NCI-H2171 treated with DMSO at 0.1 percent for 48 hours (cell line): Measurements from ENCODE around the gene SCN4B.

ENCODE experiments used
- DNase-seq: peaks from one replicate; lab custom pipeline; 2025; lab: John Stamatoyannopoulos, UW

The SCN4B gene

DNA sequence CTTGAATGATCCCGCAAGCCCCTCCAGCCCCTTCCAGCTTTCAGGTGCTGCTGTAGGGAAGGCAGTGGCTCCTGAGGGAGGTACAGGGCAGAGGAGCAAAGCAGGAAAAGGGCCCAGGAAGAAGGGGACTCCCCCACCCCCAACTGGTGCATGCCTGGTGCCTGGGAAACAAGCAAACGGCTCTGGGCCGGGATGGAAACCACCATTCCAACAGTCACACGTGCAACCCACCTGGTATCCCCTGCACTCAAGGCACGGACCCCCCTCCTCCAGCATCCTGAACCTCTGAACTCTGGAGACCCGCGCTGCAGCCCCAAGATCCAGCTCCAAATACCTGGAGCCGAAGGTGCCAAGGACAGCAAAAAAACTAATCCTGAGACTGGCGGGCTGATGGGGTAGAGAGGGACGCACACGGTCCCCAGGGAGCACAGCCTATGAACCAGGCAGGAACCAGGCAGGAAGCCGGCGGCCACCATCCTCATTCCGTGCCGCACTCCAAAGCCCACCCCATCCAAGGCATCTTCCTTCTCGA is 537 bp downstream of the SCN4B start:
- peak; percentile 32 for DNase-seq

DNA sequence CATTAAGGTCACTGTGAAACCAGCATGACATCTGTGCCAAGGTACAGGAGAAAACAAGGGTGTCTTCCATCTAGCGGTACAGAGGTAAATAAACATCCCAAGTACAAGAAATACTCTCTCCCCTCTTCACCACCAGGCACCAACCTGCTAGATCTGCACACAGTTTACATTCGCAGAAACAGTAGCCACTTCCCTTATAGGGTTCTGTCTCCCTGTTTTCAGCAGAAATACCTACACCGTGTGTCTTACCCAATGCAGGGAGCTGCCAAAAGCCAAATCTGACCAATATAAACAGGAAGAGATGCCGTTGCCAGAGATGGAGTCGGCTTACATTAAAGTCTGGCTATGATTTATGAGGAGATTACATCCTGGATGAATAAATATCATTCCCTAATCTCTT is 1.2 kb downstream of the SCN4B start:
- DNase-seq, result no peak

GRCh38 chr11:118149493-118149892 is 3.1 kb downstream of the SCN4B start:
- DNase-seq, result no peak

DNA sequence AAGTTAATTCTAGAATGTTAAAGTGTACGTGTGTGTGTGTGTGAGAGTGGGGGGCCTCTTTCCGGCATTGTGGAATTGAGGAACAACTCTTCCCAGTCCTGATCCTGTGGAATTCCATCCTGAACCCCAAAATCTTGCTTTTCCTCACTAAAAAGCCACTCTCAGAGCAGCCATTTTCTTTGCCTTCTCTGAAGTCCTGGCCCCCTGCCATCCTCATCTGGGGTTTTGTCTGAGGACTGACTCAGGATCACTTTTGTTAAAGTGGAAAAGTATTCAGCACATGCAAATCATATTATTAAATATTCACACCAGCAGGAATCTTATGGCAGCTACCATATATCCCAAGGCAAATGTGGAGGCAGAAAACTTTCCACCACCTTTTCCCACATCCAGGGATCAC is 3.8 kb downstream of the SCN4B start:
- no peak for DNase-seq

DNA sequence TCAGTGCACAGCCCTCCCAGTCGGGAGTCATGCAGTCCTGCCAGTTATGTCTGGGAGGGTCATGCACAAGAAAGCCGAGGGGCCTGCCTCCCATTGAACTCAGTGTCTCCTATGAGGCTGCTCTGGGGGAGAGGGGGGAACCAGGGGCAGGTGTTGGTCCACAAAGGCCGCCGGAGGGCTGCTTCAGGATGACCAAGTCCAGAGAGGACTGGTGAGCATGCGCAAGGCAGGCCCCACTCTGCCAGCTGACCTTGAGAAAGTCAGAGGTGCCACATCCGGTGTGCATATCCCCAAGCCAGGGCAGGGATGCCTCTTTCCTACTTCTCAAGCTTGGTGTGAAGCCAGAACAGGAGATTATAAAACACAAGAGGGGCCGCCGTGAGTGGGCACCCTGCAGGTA is 4.4 kb downstream of the SCN4B start:
- DNase-seq, result no peak

DNA sequence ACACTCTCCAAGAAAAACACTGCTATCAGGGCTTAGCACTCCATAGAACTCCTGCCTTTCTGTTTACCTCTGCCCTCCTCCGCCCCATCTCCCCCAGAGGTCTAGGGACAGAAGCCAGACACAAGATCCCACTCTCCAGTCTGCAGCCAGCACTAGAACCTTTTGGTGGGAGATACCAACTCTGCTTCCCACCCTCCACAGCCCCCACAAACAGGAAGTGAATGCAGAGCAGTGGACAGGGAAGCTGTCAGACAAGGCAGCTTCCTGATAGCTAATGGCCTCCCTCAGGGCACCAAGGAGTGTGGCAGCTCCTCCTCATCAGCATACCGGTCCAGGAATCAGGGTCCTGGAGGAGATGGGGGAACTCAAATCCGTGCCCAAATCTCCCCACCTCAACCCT is 5.1 kb downstream of the SCN4B start:
- DNase-seq, result no peak

GRCh38 chr11:118146554-118146953 is 6.1 kb downstream of the SCN4B start:
- DNase-seq, result no peak

GRCh38 chr11:118145285-118146227 is 7.1 kb downstream of the SCN4B start:
- peak; percentile 88 for DNase-seq

GRCh38 chr11:118144301-118145268 is 8.0 kb downstream of the SCN4B start:
- DNase-seq, result no peak

DNA sequence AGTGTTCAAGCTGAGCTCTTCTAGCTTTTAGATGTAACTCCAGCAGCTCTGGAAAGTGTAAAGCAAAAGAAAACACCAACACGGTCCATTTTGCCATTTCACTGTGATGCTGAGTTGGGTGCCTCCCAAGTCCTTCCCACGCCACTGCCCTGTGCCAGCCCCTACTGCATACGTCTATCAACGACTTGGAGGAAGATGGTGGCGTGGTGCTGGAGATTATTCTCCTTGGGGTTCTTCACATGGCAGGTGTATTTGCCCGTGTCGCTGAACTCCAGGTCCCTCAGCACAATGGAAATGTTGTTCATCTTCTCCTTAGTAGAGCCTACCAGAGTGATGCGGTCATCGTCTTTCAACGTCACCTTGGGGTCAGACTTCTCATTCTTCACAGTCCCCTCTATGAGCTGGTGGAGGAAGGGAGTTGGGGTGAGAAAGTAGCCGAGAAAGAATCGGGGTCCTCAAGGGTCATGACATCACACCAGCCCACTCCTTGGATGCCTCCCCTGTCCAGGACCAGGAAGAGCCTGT is 8.9 kb downstream of the SCN4B start:
- no peak for DNase-seq

DNA sequence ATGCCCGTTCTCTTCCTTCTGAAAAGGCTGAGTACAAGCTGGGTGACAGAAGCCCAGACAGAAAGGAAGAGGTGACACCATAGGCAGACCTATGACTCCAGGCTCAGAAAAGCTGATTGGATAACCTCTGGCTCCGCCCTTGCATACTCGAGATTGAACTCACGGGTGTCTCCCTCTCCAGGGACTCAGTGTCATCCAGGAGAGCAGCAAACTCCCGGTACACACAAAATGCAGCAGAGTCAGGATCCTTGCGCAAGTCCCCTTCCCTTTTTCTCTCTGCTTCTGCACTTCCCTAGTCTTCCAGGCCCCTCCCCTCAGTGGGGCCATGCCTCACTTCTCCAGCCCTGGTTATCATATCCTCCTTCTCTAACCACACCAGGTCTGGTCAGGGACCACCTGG is 9.8 kb downstream of the SCN4B start:
- DNase-seq, result peak; percentile 70

GRCh38 chr11:118142081-118142480 is 10.5 kb downstream of the SCN4B start:
- no peak for DNase-seq

DNA sequence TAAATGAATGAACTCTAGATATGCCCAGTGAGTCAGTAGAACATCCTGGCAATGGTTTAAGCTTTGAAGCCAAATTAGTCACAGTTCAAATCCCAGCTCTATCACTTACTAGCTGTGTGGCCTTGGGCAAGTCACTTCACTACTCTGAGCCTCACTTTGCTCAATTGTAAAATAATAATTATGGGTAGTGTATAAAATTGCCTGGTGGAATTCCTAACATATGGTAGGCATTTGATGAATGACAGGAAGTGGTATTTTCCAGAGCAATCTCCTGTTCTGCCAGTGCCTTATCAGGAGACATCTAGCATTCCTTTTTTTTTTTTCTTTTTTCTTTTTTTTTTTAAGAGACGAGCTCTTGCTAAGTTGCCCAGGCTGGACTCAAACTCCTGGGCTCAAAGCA is 13.0 kb downstream of the SCN4B start:
- DNase-seq, result no peak

- DNase-seq, result no peak
These were observed 13.7 kb downstream of the SCN4B start for GRCh38 chr11:118138839-118139420.

DNA sequence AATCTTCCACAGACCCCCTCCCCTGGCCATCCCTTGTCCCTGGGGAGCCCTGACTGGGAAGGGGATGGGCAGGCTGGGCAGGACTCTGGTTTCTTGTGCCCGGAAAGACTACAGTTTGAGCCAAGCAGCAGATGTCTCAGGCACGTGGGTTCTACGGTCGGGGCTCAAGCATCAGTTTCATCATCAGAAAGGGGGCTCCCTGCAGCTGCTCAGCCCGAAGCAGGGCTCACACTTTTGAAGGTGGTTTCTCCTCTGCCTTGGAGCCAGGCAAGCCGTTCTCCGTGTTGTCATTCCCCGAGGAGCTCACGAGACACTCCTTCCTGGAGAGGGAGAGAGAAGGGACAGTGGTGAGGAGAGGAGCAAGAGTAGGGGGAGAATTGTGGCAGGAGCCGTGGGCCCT is 15.8 kb downstream of the SCN4B start:
- no peak for DNase-seq

GRCh38 chr11:118136341-118136740 is 16.3 kb downstream of the SCN4B start:
- DNase-seq, result no peak

DNA sequence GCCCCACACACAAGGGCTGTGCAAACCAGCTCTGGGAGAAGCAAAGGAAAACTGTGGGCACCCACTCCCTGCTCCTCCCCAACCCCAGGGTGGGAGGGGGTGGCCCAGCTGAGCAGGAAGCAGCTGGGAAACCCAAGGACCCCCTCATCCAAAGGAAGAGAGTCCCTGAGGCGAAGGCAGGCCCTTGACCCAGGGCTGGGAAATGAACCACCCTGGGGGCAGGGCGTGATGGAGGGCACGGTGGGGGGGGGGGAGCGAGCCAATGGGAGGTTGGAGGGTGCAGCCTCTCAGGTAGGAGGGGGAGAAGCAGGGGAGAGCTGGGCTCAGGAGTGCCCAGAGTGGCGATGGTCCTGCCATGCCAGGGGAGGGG is 16.8 kb downstream of the SCN4B start:
- no peak for DNase-seq

- DNase-seq, result no peak
These were observed 17.4 kb downstream of the SCN4B start for GRCh38 chr11:118135051-118135795.

DNA sequence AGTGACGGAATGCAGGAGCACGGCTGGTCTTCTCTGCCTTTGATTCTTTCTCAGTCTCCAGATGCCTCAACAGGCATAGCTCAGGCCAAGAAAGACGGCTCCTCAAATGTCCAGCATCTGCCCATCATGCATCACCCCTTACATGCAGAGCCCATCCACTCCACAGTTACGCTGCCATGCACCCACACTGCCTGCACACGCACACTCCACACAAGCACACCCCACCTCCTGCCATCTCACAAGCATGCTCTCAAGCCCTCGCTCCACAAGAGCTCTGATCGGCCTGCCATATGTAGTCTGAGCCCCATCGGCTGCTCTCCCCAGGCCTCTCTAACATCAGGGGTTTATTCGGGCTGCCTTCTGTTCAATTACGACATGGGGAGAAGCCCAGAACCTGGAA is 18.8 kb downstream of the SCN4B start:
- no peak for DNase-seq

GRCh38 chr11:118132385-118133151 is 20.1 kb downstream of the SCN4B start:
- no peak for DNase-seq
